Fibroblast of lung (primary cell): Measurements from ENCODE around the gene ERF. TPM values are rescaled to one million over a fixed set of nuclear protein-coding genes. Genes with fewer than 3 reads are reported as not detected.

ENCODE experiments used
- DNase-seq, 2 donors: peaks; one replicate each; pipeline versions ENCODE4 v3.0.0 to v3.0.0-alpha.2; 2010; ENCODE audit warnings: low read depth in 2 of 2
- H2AFZ ChIP-seq: 2 replicates; pipeline ENCODE4 v1.5.1; 2012; ENCODE audit warnings: low read length, control low read depth, inconsistent platforms
- H3K27ac ChIP-seq: 2 replicates; pipeline ENCODE4 v1.5.1; 2011; ENCODE audit warnings: low read length, control low read depth; ENCODE audit not compliant: insufficient read depth
- H3K27me3 ChIP-seq: 2 replicates; pipeline ENCODE4 v1.5.1; 2011; ENCODE audit warnings: mild to moderate bottlenecking, low read length; ENCODE audit not compliant: control insufficient read depth, insufficient read depth
- H3K36me3 ChIP-seq: 2 replicates; pipeline ENCODE4 v1.5.1; 2011; ENCODE audit warnings: low read length; ENCODE audit not compliant: control insufficient read depth, insufficient read depth
- H3K4me1 ChIP-seq: 2 replicates; pipeline ENCODE4 v1.5.1; 2011; ENCODE audit warnings: low read length; ENCODE audit not compliant: control insufficient read depth, insufficient read depth; ENCODE audit errors: extremely low read depth
- H3K4me2 ChIP-seq: 2 replicates; pipeline ENCODE4 v1.5.1; 2011; ENCODE audit warnings: low read length, control low read depth; ENCODE audit not compliant: insufficient read depth; ENCODE audit errors: extremely low read depth
- H3K4me3 ChIP-seq, 4 experiments: fragments of 200-600 bp in 1 of 4; sonication (generic) in 1 of 4; replicated peaks in 1 of 4; 2 replicates each; pipeline ENCODE4 v1.5.1; 2011 to 2016; ENCODE audit warnings: low read length in 4 of 4, low read depth in 3 of 4, mild to moderate bottlenecking in 3 of 4, control low read depth in 2 of 4, inconsistent platforms in 1 of 4, mixed read lengths in 1 of 4; ENCODE audit not compliant: insufficient read depth in 1 of 4; ENCODE audit errors: control extremely low read depth in 1 of 4
- H3K79me2 ChIP-seq: 2 replicates; pipeline ENCODE4 v1.5.1; 2012; ENCODE audit warnings: mild to moderate bottlenecking, low read length, inconsistent platforms; ENCODE audit not compliant: control insufficient read depth, insufficient read depth
- H3K9ac ChIP-seq: 2 replicates; pipeline ENCODE4 v1.5.1; 2011; ENCODE audit warnings: mild to moderate bottlenecking, low read length, control low read depth; ENCODE audit not compliant: insufficient read depth
- H3K9me3 ChIP-seq: 2 replicates; pipeline ENCODE4 v1.5.1; 2012; ENCODE audit warnings: low read depth, low read length; ENCODE audit not compliant: control insufficient read depth, insufficient read depth
- H4K20me1 ChIP-seq: 2 replicates; pipeline ENCODE4 v1.5.1; 2011; ENCODE audit warnings: low read length; ENCODE audit not compliant: control insufficient read depth, insufficient read depth; ENCODE audit errors: extremely low read depth
- EZH2 ChIP-seq: IDR thresholded peaks from 2 replicates; pipeline ENCODE4 v1.5.1; 2012; ENCODE audit warnings: low read length, control low read depth, mild to moderate bottlenecking; ENCODE audit errors: missing control alignments
- polyA plus RNA-seq, 2 donors: library from polyadenylated mRNA; depleted of rRNA in 1 of 2; stranded (reverse) in 1 of 2; unstranded in 1 of 2; fragments of >200 nt; gene quantifications; 2 replicates each; pipeline ENCODE4 v1.2.1, GENCODE V29; 2011 to 2012; ENCODE audit warnings: missing spikeins in 1 of 2
- total RNA-seq: library from RNA; depleted of rRNA; stranded (reverse); fragments of >200 nt; gene quantifications from 2 replicates; pipeline ENCODE4 v1.2.1, GENCODE V29; 2014
- TF ChIP-seq, protein P1 (sequence below), 2 donors: IDR thresholded peaks in 1 of 2; conservative IDR thresholded peaks in 1 of 2; 1 replicate in 1 of 2; 2 replicates in 1 of 2; pipeline ENCODE4 v1.5.1; 2011 to 2012; ENCODE audit warnings: low read length in 2 of 2, control low read depth in 1 of 2, inconsistent platforms in 1 of 2, low read depth in 1 of 2, mild to moderate bottlenecking in 1 of 2

Gene ERF
- total and polyA plus RNA-seq, 2 donors (not counting 1 experiment from before 2014, with no cell fraction given) = 13.2 to 36.3 TPM

GRCh38 chr19:42229301-42229854, 25.6 kb downstream of the ERF start:
- Histone ChIP-seq H3K4me3 (no peak overlapping the region), H3K4me1 (no peaks in the 10 kb centered on the region), H3K9me3 (no peaks in the 10 kb centered on the region), H3K27me3 (no peaks in the 10 kb centered on the region), H3K36me3 (peaks cover 56% of the 10 kb centered on the region), H3K9ac (no peak overlapping the region), H2AFZ (no peak overlapping the region), H3K79me2 (peaks cover 20% of the 10 kb centered on the region), H3K4me2 (no peak overlapping the region), H4K20me1 (no peaks in the 10 kb centered on the region), H3K27ac (peak overlapping the region; percentile 51)
- no peak for DNase-seq
- TF ChIP-seq EZH2 = no peak
- TF ChIP-seq, protein P1, sequence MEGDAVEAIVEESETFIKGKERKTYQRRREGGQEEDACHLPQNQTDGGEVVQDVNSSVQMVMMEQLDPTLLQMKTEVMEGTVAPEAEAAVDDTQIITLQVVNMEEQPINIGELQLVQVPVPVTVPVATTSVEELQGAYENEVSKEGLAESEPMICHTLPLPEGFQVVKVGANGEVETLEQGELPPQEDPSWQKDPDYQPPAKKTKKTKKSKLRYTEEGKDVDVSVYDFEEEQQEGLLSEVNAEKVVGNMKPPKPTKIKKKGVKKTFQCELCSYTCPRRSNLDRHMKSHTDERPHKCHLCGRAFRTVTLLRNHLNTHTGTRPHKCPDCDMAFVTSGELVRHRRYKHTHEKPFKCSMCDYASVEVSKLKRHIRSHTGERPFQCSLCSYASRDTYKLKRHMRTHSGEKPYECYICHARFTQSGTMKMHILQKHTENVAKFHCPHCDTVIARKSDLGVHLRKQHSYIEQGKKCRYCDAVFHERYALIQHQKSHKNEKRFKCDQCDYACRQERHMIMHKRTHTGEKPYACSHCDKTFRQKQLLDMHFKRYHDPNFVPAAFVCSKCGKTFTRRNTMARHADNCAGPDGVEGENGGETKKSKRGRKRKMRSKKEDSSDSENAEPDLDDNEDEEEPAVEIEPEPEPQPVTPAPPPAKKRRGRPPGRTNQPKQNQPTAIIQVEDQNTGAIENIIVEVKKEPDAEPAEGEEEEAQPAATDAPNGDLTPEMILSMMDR (conservative IDR thresholded peaks at IDR 0.05 in 1 of 2, IDR thresholded peaks at IDR 0.05 in 1 of 2; ENCODE audit: low read depth in 1 of 2, low read length in 2 of 2) = no peak

DNA sequence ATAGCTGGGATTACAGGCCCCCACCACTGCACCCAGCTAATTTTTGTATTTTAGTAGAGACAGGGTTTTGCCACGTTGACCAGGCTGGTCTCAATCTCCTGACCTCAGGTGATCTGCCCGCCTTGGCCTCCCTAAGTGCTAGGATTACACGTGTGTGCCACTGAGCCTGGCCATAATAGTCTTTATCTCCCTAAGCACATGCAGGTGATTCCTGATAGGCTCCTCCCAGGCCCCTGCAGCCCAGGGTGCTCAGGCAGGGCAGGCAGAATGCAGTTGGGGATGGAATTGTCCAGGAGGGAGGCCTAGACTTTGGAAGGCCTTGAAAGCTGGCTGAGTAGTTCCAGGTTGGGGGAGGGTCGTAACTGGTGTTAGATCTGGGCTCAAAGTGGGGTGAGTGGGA, 26.3 kb downstream of the ERF start:
- DNase-seq = no peak
- Histone ChIP-seq H3K4me3 (no peak overlapping the region), H2AFZ (no peak overlapping the region), H3K36me3 (peaks cover 57% of the 10 kb centered on the region), H3K79me2 (peaks cover 24% of the 10 kb centered on the region), H3K4me1 (no peaks in the 10 kb centered on the region), H3K9ac (no peak overlapping the region), H4K20me1 (no peaks in the 10 kb centered on the region), H3K27me3 (no peaks in the 10 kb centered on the region), H3K4me2 (no peak overlapping the region), H3K27ac (no peak overlapping the region), H3K9me3 (no peaks in the 10 kb centered on the region)
- TF ChIP-seq, protein P1 (conservative IDR thresholded peaks at IDR 0.05 in 1 of 2, IDR thresholded peaks at IDR 0.05 in 1 of 2; ENCODE audit: low read depth in 1 of 2, low read length in 2 of 2) = no peak
- no peak for TF ChIP-seq EZH2

DNA sequence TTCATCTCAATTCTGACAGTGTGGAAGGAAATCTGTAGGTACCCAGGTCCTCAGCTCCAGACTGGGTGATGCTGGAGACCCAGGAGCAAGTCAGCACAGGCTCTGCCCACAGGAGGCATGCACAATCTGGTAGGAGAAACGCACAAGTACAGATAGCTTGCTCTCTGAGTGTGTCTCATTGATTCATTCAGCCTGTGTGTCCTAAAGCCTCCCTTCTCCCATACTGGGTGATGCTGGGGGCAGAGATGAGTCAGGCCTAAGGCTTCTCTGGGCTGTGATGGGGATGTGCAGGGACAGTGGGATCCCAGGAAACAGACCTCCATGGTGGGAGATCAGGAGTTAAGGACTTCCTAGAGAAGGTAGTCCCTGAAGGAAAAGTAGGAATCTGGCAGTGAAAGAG, 28.0 kb downstream of the ERF start:
- H3K4me2 ChIP-seq = no peak overlapping the region
- H3K9me3 ChIP-seq = no peaks in the 10 kb centered on the region
- H3K36me3 ChIP-seq = peaks cover 47% of the 10 kb centered on the region
- TF ChIP-seq, protein P1 (conservative IDR thresholded peaks at IDR 0.05 in 1 of 2, IDR thresholded peaks at IDR 0.05 in 1 of 2; ENCODE audit: low read depth in 1 of 2, low read length in 2 of 2) = no peak
- TF ChIP-seq EZH2 = no peak
- no peak overlapping the region for H2AFZ ChIP-seq
- H3K27ac ChIP-seq = no peak overlapping the region
- no peaks in the 10 kb centered on the region for H3K4me1 ChIP-seq
- H4K20me1 ChIP-seq = no peaks in the 10 kb centered on the region
- no peak for DNase-seq
- no peaks in the 10 kb centered on the region for H3K27me3 ChIP-seq
- peaks cover 35% of the 10 kb centered on the region for H3K79me2 ChIP-seq
- no peak overlapping the region for H3K9ac ChIP-seq
- H3K4me3 ChIP-seq = no peak overlapping the region
